ENCODE measurements around the gene BTBD9.

- TF ChIP-seq EZH2phosphoT487 (IDR thresholded peaks at IDR 0.05; ENCODE audit: insufficient read depth, low read depth), result no peak
- no peak for TF ChIP-seq EZH2 (IDR thresholded peaks at IDR 0.05; ENCODE audit: insufficient read depth, poor library complexity, severe bottlenecking)
These were observed 130.8 kb downstream of the BTBD9 start for GRCh38 chr6:38508894-38509293.

All from GM23248 (cell line).